HCT116 (cell line): ENCODE data around the gene COL4A3. TPM values are rescaled to one million over a fixed set of nuclear protein-coding genes. Genes with fewer than 3 reads are reported as not detected.

ENCODE experiments used
- ATAC-seq: fragments of 200-7000 bp; cut with Tn5 transposase; 2 replicates; pipeline ENCODE4 v1.9.1; 2020; ENCODE audit warnings: mild to moderate bottlenecking, moderate library complexity
- BruUV-seq: library from RNA; stranded (reverse); fragments of 400-500 nt; replicated peaks from 2 replicates; lab custom pipeline; 2021; lab: Mats Ljungman, UMichigan
- CTCF ChIA-PET: fragments of 300-600 bp; sonication (Branson Sonifier 250); formaldehyde crosslinking; loops from one replicate; lab custom pipeline; 2021; ENCODE audit warnings: antibody characterized with exemption; lab: Charles Lee
- POLR2A ChIA-PET: fragments of 300-600, 350-600 bp; sonication (Branson Sonifier 250); formaldehyde crosslinking; loops from one replicate; lab custom pipeline; 2021; ENCODE audit warnings: antibody characterized with exemption; lab: Charles Lee
- RAD21 ChIA-PET, 2 experiments: fragments of 300-600 bp; sonication (Branson Sonifier 250); formaldehyde crosslinking; loops; one replicate each; lab custom pipeline; 2023; ENCODE audit warnings: low total read pairs in 2 of 2; ENCODE audit not compliant: uncharacterized antibody in 2 of 2, unreplicated experiment in 2 of 2, low non-redundant PET in 1 of 2; lab: Charles Lee
- DNase-seq: peaks from one replicate; pipeline ENCODE4 v3.0.0-alpha.2; 2010; ENCODE audit warnings: low read depth, low spot score
- H2AFZ ChIP-seq: fragments of 200-600 bp; shearing (Covaris generic), sonication (generic); 2 replicates; pipeline ENCODE4 v1.6.1; 2017; ENCODE audit warnings: low read depth, mixed run types, mixed read lengths, antibody characterized with exemption, low read length; ENCODE audit not compliant: poor library complexity, severe bottlenecking
- H3K27ac ChIP-seq: 2 replicates; pipeline ENCODE4 v1.5.1; 2012; ENCODE audit warnings: low read depth, low read length
- H3K27me3 ChIP-seq: fragments of 200-600 bp; sonication (generic); 2 replicates; pipeline ENCODE4 v1.6.1; 2016; ENCODE audit warnings: mixed run types, low read length, mixed read lengths; ENCODE audit not compliant: insufficient read depth
- H3K36me3 ChIP-seq, 2 experiments: fragments of 200-500 bp in 1 of 2; fragments of 200-600 bp in 1 of 2; sonication (Bioruptor generic) in 1 of 2; sonication (generic) in 1 of 2; 2 replicates each; pipeline versions ENCODE4 v1.5.1 to v1.6.1; 2014 to 2016; ENCODE audit warnings: low read length in 2 of 2, inconsistent platforms in 1 of 2, mixed read lengths in 1 of 2, mixed run types in 1 of 2; ENCODE audit not compliant: insufficient read depth in 2 of 2, control insufficient read depth in 1 of 2
- H3K4me1 ChIP-seq, 2 experiments: fragments of 200-600 bp in 1 of 2; sonication (generic) in 1 of 2; 2 replicates each; pipeline versions ENCODE4 v1.5.1 to v1.6.1; 2012 to 2017; ENCODE audit warnings: low read length in 2 of 2, inconsistent platforms in 1 of 2, mild to moderate bottlenecking in 1 of 2, mixed read lengths in 1 of 2, mixed run types in 1 of 2, moderate library complexity in 1 of 2; ENCODE audit not compliant: insufficient read depth in 2 of 2, control insufficient read depth in 1 of 2
- H3K4me2 ChIP-seq: fragments of 200-600 bp; sonication (generic); 2 replicates; pipeline ENCODE4 v1.6.1; 2017; ENCODE audit warnings: mixed run types, low read length, mixed read lengths
- H3K4me3 ChIP-seq, 2 experiments: fragments of 200-600 bp in 1 of 2; sonication (generic) in 1 of 2; replicated peaks in 1 of 2; 2 replicates each; pipeline ENCODE4 v1.5.1; 2011 to 2016; ENCODE audit warnings: low read length in 2 of 2, control low read depth in 1 of 2, low read depth in 1 of 2, mild to moderate bottlenecking in 1 of 2, mixed read lengths in 1 of 2, mixed run types in 1 of 2
- H3K79me2 ChIP-seq: fragments of 200-600 bp; sonication (generic); 2 replicates; pipeline ENCODE4 v1.6.1; 2017; ENCODE audit warnings: mild to moderate bottlenecking, mixed run types, low read length, moderate library complexity, mixed read lengths; ENCODE audit not compliant: insufficient read depth
- H3K9ac ChIP-seq: fragments of 200-600 bp; sonication (generic); 2 replicates; pipeline ENCODE4 v1.6.1; 2016; ENCODE audit warnings: low read length, mixed read lengths
- H3K9me2 ChIP-seq: fragments of 200-600 bp; sonication (generic), shearing (Covaris generic); 2 replicates; pipeline ENCODE4 v1.6.1; 2017; ENCODE audit warnings: mixed run types, mild to moderate bottlenecking, moderate library complexity; ENCODE audit not compliant: insufficient read depth
- H3K9me3 ChIP-seq, 2 experiments: fragments of 200-500 bp in 1 of 2; fragments of 200-600 bp in 1 of 2; sonication (Bioruptor generic) in 1 of 2; sonication (generic) in 1 of 2; 2 replicates each; pipeline ENCODE4 v1.6.1; 2014 to 2017; ENCODE audit warnings: low read length in 2 of 2, mixed read lengths in 2 of 2, inconsistent platforms in 1 of 2, low read depth in 1 of 2, mild to moderate bottlenecking in 1 of 2, mixed run types in 1 of 2, moderate library complexity in 1 of 2; ENCODE audit not compliant: control insufficient read depth in 1 of 2, insufficient read depth in 1 of 2
- H4K20me1 ChIP-seq: fragments of 200-600 bp; sonication (generic), shearing (Covaris generic); 2 replicates; pipeline ENCODE4 v1.6.1; 2017; ENCODE audit warnings: mixed run types, mild to moderate bottlenecking, moderate library complexity; ENCODE audit not compliant: insufficient read depth
- CBX3 ChIP-seq: IDR thresholded peaks from 2 replicates; pipeline ENCODE4 v1.6.1; 2012; ENCODE audit warnings: low read depth
- EGR1 ChIP-seq: IDR thresholded peaks from 2 replicates; pipeline ENCODE4 v1.6.1; 2012; ENCODE audit warnings: low read depth
- ELF1 ChIP-seq: IDR thresholded peaks from 2 replicates; pipeline ENCODE4 v1.6.1; 2012; ENCODE audit warnings: low read depth, borderline replicate concordance
- EZH2 ChIP-seq: fragments of 200-600 bp; sonication (generic); IDR thresholded peaks from 2 replicates; pipeline ENCODE4 v1.6.1; 2017; ENCODE audit warnings: antibody characterized with exemption, mixed run types
- JUND ChIP-seq: IDR thresholded peaks from 2 replicates; pipeline ENCODE4 v1.6.1; 2012
- POLR2A ChIP-seq: IDR thresholded peaks from 2 replicates; pipeline ENCODE4 v1.7.0; 2011; ENCODE audit warnings: borderline replicate concordance; ENCODE audit not compliant: insufficient read depth, insufficient read length; ENCODE audit errors: extremely low read depth
- POLR2AphosphoS5 ChIP-seq: IDR thresholded peaks from 2 replicates; pipeline ENCODE4 v1.6.1; 2011; ENCODE audit warnings: mild to moderate bottlenecking, low read depth, low read length, moderate library complexity
- SIN3A ChIP-seq: IDR thresholded peaks from 2 replicates; pipeline ENCODE4 v1.6.1; 2012; ENCODE audit warnings: low read depth
- SP1 ChIP-seq: IDR thresholded peaks from 2 replicates; pipeline ENCODE4 v1.6.1; 2012; ENCODE audit warnings: low read depth
- SRF ChIP-seq: IDR thresholded peaks from 2 replicates; pipeline ENCODE4 v1.6.1; 2012; ENCODE audit warnings: low read depth
- YY1 ChIP-seq: IDR thresholded peaks from 2 replicates; pipeline ENCODE4 v1.6.1; 2011; ENCODE audit warnings: low read length, low read depth, moderate library complexity, mild to moderate bottlenecking; ENCODE audit not compliant: insufficient replicate concordance; ENCODE audit errors: extremely low read depth
- ZNF274 ChIP-seq: fragments of 200-500 bp; sonication (Bioruptor generic); IDR thresholded peaks from 2 replicates; pipeline ENCODE4 v1.6.1; 2014; ENCODE audit warnings: mild to moderate bottlenecking, low read depth, low read length, inconsistent platforms
- intact Hi-C: fragments of 100-400 bp; cut with micrococcal nuclease; formaldehyde crosslinking; loops from 2 replicates; pipeline ENCODE4 v1.10.0; 2022
- total RNA-seq: library from RNA; stranded (reverse); gene quantifications from one replicate; pipeline ENCODE4 v1.2.1, GENCODE V29; 2021; ENCODE audit not compliant: unreplicated experiment
- TF ChIP-seq, protein P1 (sequence below): IDR thresholded peaks from 2 replicates; pipeline ENCODE4 v1.6.1; 2012; ENCODE audit warnings: low read depth
- TF ChIP-seq, protein P2 (sequence below): IDR thresholded peaks from 2 replicates; pipeline ENCODE4 v1.6.1; 2012
- TF ChIP-seq, protein P3 (sequence below): IDR thresholded peaks from 2 replicates; pipeline ENCODE4 v1.6.1; 2012
- TF ChIP-seq, protein P4 (sequence below): IDR thresholded peaks from 2 replicates; pipeline ENCODE4 v1.6.1; 2011; ENCODE audit warnings: mild to moderate bottlenecking, low read length, moderate library complexity; ENCODE audit not compliant: insufficient replicate concordance; ENCODE audit errors: extremely low read depth

Gene COL4A3
- total RNA-seq, 1 experiment from 2014 or later = 4.9 TPM

DNA sequence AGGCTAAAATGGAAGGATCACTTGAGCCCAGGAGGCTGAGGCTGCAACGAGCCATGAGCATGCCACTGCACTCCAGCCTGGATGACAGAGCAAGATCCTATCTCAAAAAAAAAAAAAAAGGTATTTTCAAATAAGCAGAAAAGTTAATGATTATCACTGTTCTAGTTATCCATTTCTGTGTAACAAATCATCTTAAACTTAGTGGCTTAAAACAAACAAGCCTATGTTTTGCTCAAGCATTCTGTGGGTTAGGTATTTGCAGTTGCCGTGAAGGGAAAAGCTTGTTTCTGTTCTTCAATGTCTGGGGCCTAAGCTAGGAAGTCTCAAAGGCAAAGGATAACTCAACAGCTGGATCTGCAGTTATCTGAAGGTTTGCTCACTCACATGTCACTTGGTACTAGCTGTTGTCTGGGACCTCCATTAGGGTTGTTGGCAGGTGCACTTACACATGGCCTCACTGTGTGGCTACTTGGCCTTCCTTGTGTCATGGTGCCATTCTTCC, 174.7 kb downstream of the COL4A3 start (continued):
- TF ChIP-seq, protein P1, sequence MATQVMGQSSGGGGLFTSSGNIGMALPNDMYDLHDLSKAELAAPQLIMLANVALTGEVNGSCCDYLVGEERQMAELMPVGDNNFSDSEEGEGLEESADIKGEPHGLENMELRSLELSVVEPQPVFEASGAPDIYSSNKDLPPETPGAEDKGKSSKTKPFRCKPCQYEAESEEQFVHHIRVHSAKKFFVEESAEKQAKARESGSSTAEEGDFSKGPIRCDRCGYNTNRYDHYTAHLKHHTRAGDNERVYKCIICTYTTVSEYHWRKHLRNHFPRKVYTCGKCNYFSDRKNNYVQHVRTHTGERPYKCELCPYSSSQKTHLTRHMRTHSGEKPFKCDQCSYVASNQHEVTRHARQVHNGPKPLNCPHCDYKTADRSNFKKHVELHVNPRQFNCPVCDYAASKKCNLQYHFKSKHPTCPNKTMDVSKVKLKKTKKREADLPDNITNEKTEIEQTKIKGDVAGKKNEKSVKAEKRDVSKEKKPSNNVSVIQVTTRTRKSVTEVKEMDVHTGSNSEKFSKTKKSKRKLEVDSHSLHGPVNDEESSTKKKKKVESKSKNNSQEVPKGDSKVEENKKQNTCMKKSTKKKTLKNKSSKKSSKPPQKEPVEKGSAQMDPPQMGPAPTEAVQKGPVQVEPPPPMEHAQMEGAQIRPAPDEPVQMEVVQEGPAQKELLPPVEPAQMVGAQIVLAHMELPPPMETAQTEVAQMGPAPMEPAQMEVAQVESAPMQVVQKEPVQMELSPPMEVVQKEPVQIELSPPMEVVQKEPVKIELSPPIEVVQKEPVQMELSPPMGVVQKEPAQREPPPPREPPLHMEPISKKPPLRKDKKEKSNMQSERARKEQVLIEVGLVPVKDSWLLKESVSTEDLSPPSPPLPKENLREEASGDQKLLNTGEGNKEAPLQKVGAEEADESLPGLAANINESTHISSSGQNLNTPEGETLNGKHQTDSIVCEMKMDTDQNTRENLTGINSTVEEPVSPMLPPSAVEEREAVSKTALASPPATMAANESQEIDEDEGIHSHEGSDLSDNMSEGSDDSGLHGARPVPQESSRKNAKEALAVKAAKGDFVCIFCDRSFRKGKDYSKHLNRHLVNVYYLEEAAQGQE = no peak
- TF ChIP-seq EGR1 = no peak

DNA sequence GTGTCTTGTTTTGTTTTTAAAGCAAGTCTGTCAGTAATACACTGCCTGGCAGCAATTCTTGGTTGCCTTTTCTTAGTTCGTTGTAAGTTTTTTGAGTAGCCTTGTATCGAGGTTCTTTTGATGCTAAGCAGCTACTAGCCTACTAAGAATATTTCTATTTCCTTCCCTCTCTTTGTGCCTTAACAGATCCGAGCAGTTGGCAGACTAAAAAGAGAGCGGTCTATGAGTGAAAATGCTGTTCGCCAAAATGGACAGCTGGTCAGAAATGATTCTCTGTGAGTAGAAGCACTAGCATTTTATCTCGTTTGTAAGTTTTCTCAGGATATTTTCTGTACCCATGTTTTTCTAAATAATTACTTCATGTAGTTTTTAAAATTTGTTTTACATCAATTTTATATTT, 175.7 kb downstream of the COL4A3 start:
- no peaks in the 10 kb centered on the region for H3K4me1 ChIP-seq
- intact Hi-C loops = loop anchor here (10.0 kb wide), 1 partner anchor 205 kb away; no protein-coding TSS in a partner anchor
- no TSS peak for BruUV-seq
- no peaks in the 10 kb centered on the region for H3K27me3 ChIP-seq
- POLR2A ChIA-PET = no interaction called here
- H3K79me2 ChIP-seq = no peaks in the 10 kb centered on the region
- no peak overlapping the region for H3K4me2 ChIP-seq
- H3K36me3 ChIP-seq = peaks cover 10 to 20% of the 10 kb centered on the region in 2 experiments
- no peaks in the 10 kb centered on the region for H4K20me1 ChIP-seq
- no peaks in the 10 kb centered on the region for H3K9me2 ChIP-seq
- no peak overlapping the region for H3K27ac ChIP-seq
- no peak overlapping the region for H3K4me3 ChIP-seq
- no peak overlapping the region for H3K9ac ChIP-seq
- CTCF ChIA-PET = interaction anchor here (1.1 kb wide), 1 partner anchor 102 kb away, joined by 3 read pairs; no protein-coding TSS in a partner anchor
- no peaks in the 10 kb centered on the region for H3K9me3 ChIP-seq
- DNase-seq (no peak), ATAC-seq (no peak)
- RAD21 ChIA-PET = no interaction called here
- no peak overlapping the region for H2AFZ ChIP-seq
- TF ChIP-seq EZH2 (no peak), JUND (no peak), ZNF274 (no peak), CBX3 (no peak), SP1 (no peak), ELF1 (no peak), EGR1 (no peak), SIN3A (no peak), YY1 (no peak), POLR2A (no peak), SRF (no peak), POLR2AphosphoS5 (no peak)
- TF ChIP-seq, protein P2, sequence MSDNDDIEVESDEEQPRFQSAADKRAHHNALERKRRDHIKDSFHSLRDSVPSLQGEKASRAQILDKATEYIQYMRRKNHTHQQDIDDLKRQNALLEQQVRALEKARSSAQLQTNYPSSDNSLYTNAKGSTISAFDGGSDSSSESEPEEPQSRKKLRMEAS = no peak
- TF ChIP-seq, protein P1 = no peak
- TF ChIP-seq, protein P3, sequence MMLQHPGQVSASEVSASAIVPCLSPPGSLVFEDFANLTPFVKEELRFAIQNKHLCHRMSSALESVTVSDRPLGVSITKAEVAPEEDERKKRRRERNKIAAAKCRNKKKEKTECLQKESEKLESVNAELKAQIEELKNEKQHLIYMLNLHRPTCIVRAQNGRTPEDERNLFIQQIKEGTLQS = no peak
- TF ChIP-seq, protein P4, sequence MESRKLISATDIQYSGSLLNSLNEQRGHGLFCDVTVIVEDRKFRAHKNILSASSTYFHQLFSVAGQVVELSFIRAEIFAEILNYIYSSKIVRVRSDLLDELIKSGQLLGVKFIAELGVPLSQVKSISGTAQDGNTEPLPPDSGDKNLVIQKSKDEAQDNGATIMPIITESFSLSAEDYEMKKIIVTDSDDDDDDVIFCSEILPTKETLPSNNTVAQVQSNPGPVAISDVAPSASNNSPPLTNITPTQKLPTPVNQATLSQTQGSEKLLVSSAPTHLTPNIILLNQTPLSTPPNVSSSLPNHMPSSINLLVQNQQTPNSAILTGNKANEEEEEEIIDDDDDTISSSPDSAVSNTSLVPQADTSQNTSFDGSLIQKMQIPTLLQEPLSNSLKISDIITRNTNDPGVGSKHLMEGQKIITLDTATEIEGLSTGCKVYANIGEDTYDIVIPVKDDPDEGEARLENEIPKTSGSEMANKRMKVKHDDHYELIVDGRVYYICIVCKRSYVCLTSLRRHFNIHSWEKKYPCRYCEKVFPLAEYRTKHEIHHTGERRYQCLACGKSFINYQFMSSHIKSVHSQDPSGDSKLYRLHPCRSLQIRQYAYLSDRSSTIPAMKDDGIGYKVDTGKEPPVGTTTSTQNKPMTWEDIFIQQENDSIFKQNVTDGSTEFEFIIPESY = no peak
